ENCODE measurements around the gene CDIPT.

DNA sequence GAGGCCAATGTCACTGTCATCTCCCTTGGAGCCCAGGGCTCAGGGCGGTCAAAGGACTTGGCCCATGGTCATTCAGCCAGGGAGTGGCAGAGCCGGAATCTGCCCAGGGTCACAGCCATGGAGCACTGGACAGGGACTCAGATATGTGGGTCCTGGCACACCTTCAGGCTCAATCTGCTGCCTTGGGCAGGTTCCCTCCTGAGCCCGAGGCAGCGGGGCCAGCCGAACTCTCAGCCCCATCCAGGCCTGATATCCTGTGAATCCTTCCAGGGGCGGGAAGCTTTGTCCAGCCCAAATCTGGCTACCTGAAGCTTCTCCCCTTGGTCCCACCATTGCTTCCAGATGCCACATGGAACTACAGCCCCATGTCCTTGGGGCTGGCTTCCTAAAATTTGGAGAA lies 12.2 kb upstream of the CDIPT start:
- TF ChIP-seq, protein P1, sequence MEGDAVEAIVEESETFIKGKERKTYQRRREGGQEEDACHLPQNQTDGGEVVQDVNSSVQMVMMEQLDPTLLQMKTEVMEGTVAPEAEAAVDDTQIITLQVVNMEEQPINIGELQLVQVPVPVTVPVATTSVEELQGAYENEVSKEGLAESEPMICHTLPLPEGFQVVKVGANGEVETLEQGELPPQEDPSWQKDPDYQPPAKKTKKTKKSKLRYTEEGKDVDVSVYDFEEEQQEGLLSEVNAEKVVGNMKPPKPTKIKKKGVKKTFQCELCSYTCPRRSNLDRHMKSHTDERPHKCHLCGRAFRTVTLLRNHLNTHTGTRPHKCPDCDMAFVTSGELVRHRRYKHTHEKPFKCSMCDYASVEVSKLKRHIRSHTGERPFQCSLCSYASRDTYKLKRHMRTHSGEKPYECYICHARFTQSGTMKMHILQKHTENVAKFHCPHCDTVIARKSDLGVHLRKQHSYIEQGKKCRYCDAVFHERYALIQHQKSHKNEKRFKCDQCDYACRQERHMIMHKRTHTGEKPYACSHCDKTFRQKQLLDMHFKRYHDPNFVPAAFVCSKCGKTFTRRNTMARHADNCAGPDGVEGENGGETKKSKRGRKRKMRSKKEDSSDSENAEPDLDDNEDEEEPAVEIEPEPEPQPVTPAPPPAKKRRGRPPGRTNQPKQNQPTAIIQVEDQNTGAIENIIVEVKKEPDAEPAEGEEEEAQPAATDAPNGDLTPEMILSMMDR (IDR thresholded peaks at IDR 0.05) = no peak
- no peak for TF ChIP-seq POLR2A (IDR thresholded peaks at IDR 0.05)
